ENCODE measurements around the gene HIGD1B. TPM values are rescaled to one million over a fixed set of nuclear protein-coding genes. Genes with fewer than 3 reads are reported as not detected.

The HIGD1B gene
- total and polyA plus RNA-seq, 2 of the 4 experiments (the other 2 are of a cell fraction) = not detected

DNA sequence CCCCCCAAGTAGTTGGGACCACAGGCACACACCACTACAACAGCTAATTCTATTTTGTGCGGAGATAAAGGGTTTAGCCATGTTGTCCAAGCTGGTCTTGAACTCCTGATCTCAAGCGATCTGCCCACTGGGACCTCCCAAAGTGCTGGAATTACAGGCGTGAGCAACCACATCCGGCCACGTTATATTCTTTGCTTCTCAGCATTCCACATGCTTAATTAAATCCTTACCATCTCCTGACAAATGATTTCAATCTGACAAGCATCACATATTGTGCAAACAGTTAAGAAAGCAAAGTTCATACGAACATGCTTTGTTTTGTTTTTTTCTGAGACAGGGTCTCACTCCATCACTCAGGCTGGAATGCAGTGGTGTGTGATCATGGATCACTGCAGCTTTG is 18.2 kb downstream of the HIGD1B start:
- Histone ChIP-seq H3K14ac (replicated peaks; ENCODE audit: low read depth, low read length) (no peak overlapping the region), H2BK120ac (ENCODE audit: low read depth, low read length) (no peak overlapping the region), H2AFZ (replicated peaks; ENCODE audit: low read length, poor library complexity) (no peak overlapping the region), H3K4me3 (ENCODE audit: insufficient read depth, low read depth, low read length) (no peak overlapping the region), H3K79me1 (ENCODE audit: low read depth in 1 of 2, low read length in 2 of 2) (peaks cover 0 to 9% of the 10 kb centered on the region in 2 experiments; a peak in 1 of 4 replicates), H2AK9ac (replicated peaks; ENCODE audit: low read depth, low read length, poor library complexity) (no peak overlapping the region), H3K4me1 (ENCODE audit: control insufficient read depth, insufficient read depth, low read length) (no peaks in the 10 kb centered on the region), H2AK5ac (ENCODE audit: low read depth, low read length) (no peak overlapping the region), H3K56ac (ENCODE audit: extremely low read depth, insufficient read depth, low read length) (no peak overlapping the region), H3K9me3 (ENCODE audit: control insufficient read depth, insufficient read depth, low read length) (no peaks in the 10 kb centered on the region), H4K5ac (ENCODE audit: low read depth, low read length) (no peak overlapping the region), H4K91ac (ENCODE audit: insufficient read depth, low read depth, low read length) (no peak overlapping the region), H2BK20ac (ENCODE audit: low read depth, low read length) (no peak overlapping the region), H3K36me3 (ENCODE audit: control insufficient read depth, insufficient read depth, low read length) (peaks cover 48% of the 10 kb centered on the region), H3K23ac (ENCODE audit: low read depth, low read length) (no peak overlapping the region), H2BK5ac (ENCODE audit: low read depth, low read length, poor library complexity, severe bottlenecking) (no peak overlapping the region), H3K4ac (ENCODE audit: low read depth, low read length) (no peak overlapping the region), H4K8ac (ENCODE audit: low read depth in 2 of 2, low read length in 2 of 2) (no peak overlapping the region), H3K18ac (ENCODE audit: low read depth, low read length) (no peak overlapping the region), H3K9ac (ENCODE audit: low read depth, low read length) (no peak overlapping the region), H3K27ac (ENCODE audit: insufficient read depth, low read length) (no peak overlapping the region), H3K9me1 (ENCODE audit: insufficient read depth, low read length) (no peaks in the 10 kb centered on the region), H2BK15ac (ENCODE audit: low read depth, low read length) (no peak overlapping the region), H4K20me1 (ENCODE audit: insufficient read depth, low read length) (no peaks in the 10 kb centered on the region; the same call in 1 of the 2 replicates), H3K4me2 (ENCODE audit: low read depth, low read length) (no peak overlapping the region), H3K27me3 (ENCODE audit: control insufficient read depth, insufficient read depth, low read length) (no peaks in the 10 kb centered on the region)
- ChIA-PET POLR2A (ENCODE audit: unreplicated experiment) (no interaction called here), CTCF (interaction anchor here (1.4 to 4.8 kb wide), 2 partner anchors 82 to 87 kb away, joined by 4 to 25 read pairs; no protein-coding TSS in a partner anchor)
- no CpG with 5 or more reads among the region's 6 CpGs for WGBS, 2 experiments (ENCODE audit: extremely low coverage in 2 of 2, insufficient read length in 1 of 2)
- dilution Hi-C loops (cut with HindIII; ENCODE audit: low sequenced_read_pairs, unreplicated experiment) = no loop called here
- TF ChIP-seq MAZ (IDR thresholded peaks at IDR 0.05; ENCODE audit: borderline replicate concordance, low read depth, low read length) = no peak
- no peak for TF ChIP-seq CHD1 (IDR thresholded peaks at IDR 0.05; ENCODE audit: low read depth, low read length)
- TF ChIP-seq POLR2A (IDR thresholded peaks at IDR 0.05; ENCODE audit: low read depth, low read length) = no peak
- TF ChIP-seq CEBPB (IDR thresholded peaks at IDR 0.05; ENCODE audit: low read depth, low read length) = no peak
- TF ChIP-seq, protein P1, sequence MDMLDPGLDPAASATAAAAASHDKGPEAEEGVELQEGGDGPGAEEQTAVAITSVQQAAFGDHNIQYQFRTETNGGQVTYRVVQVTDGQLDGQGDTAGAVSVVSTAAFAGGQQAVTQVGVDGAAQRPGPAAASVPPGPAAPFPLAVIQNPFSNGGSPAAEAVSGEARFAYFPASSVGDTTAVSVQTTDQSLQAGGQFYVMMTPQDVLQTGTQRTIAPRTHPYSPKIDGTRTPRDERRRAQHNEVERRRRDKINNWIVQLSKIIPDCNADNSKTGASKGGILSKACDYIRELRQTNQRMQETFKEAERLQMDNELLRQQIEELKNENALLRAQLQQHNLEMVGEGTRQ (IDR thresholded peaks at IDR 0.05; ENCODE audit: low read depth, low read length) = no peak
- TF ChIP-seq RFX5 (IDR thresholded peaks at IDR 0.05; ENCODE audit: low read depth, low read length) = no peak
- TF ChIP-seq, protein P2, sequence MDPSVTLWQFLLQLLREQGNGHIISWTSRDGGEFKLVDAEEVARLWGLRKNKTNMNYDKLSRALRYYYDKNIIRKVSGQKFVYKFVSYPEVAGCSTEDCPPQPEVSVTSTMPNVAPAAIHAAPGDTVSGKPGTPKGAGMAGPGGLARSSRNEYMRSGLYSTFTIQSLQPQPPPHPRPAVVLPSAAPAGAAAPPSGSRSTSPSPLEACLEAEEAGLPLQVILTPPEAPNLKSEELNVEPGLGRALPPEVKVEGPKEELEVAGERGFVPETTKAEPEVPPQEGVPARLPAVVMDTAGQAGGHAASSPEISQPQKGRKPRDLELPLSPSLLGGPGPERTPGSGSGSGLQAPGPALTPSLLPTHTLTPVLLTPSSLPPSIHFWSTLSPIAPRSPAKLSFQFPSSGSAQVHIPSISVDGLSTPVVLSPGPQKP (IDR thresholded peaks at IDR 0.05; ENCODE audit: borderline replicate concordance, low read depth, low read length) = no peak
- no peak for TF ChIP-seq NFE2L2 (IDR thresholded peaks at IDR 0.05; ENCODE audit: low read depth, low read length)
- TF ChIP-seq, protein P3, sequence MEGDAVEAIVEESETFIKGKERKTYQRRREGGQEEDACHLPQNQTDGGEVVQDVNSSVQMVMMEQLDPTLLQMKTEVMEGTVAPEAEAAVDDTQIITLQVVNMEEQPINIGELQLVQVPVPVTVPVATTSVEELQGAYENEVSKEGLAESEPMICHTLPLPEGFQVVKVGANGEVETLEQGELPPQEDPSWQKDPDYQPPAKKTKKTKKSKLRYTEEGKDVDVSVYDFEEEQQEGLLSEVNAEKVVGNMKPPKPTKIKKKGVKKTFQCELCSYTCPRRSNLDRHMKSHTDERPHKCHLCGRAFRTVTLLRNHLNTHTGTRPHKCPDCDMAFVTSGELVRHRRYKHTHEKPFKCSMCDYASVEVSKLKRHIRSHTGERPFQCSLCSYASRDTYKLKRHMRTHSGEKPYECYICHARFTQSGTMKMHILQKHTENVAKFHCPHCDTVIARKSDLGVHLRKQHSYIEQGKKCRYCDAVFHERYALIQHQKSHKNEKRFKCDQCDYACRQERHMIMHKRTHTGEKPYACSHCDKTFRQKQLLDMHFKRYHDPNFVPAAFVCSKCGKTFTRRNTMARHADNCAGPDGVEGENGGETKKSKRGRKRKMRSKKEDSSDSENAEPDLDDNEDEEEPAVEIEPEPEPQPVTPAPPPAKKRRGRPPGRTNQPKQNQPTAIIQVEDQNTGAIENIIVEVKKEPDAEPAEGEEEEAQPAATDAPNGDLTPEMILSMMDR (conservative IDR thresholded peaks at IDR 0.05; ENCODE audit: low read depth, low read length) = no peak
- TF ChIP-seq FOS (IDR thresholded peaks at IDR 0.05; ENCODE audit: low read depth, low read length) = no peak
- no peak for TF ChIP-seq RCOR1 (IDR thresholded peaks at IDR 0.05; ENCODE audit: insufficient replicate concordance, low read length)
- TF ChIP-seq SMC3 (IDR thresholded peaks at IDR 0.05; ENCODE audit: low read depth, low read length) = no peak
- no peak for TF ChIP-seq MXI1 (IDR thresholded peaks at IDR 0.05; ENCODE audit: borderline replicate concordance, low read depth, low read length)
- DNase-seq (no peak), ATAC-seq (ENCODE audit: low read depth) (no peak)
- intact Hi-C loops (cut with micrococcal nuclease) = loop anchor here (1.0 kb wide), 3 partner anchors 12 to 91 kb away; no protein-coding TSS in a partner anchor
- in situ Hi-C loops (cut with MboI; ENCODE audit: low sequenced_read_pairs) = no loop called here
- BruUV-seq (replicated peaks) = no TSS peak

Data from IMR-90 (cell line).